Upper lobe of left lung (tissue), 6 donors: ENCODE results near the gene KCNJ3. TPM values are rescaled to one million over a fixed set of nuclear protein-coding genes. Genes with fewer than 3 reads are reported as not detected.
"Not testable (repeated sequence)": the region's sequence is repeated elsewhere in the genome, so short reads cannot be mapped to it uniquely, and the experiment has no call there.

Experiments
- ATAC-seq, 2 donors: fragments of 200-7000 bp; cut with Tn5 transposase; one replicate each; pipeline ENCODE4 v1.9.1; 2022; ENCODE audit warnings: mild to moderate bottlenecking in 2 of 2, moderate library complexity in 2 of 2; ENCODE audit not compliant: low FRiP score in 2 of 2
- DNase-seq, 2 donors: peaks; one replicate each; pipeline ENCODE4 v3.0.0-alpha.2; 2019 to 2020
- H3K27ac ChIP-seq, 4 donors: fragments of 200-600 bp; sonication (generic); one replicate each; pipeline ENCODE4 v1.5.1; 2016 to 2019
- H3K27me3 ChIP-seq, 4 donors: fragments of 200-600 bp; sonication (generic); one replicate each; pipeline ENCODE4 v1.5.1; 2017 to 2019
- H3K36me3 ChIP-seq, 4 donors: fragments of 200-600 bp; sonication (generic); one replicate each; pipeline ENCODE4 v1.5.1; 2016 to 2019
- H3K4me1 ChIP-seq, 4 donors: fragments of 200-600 bp; sonication (generic); one replicate each; pipeline ENCODE4 v1.5.1; 2018 to 2019
- H3K4me3 ChIP-seq, 4 donors: fragments of 200-600 bp; sonication (generic); one replicate each; pipeline ENCODE4 v1.5.1; 2017 to 2019; ENCODE audit warnings: mild to moderate bottlenecking in 2 of 4, moderate library complexity in 1 of 4
- H3K9me3 ChIP-seq, 4 donors: fragments of 200-600 bp; sonication (generic); one replicate each; pipeline ENCODE4 v1.5.1; 2018 to 2019
- CTCF ChIP-seq, 6 experiments: fragments of 450-650 bp in 4 of 6; fragments of 200-600 bp in 2 of 6; sonication (generic) in 2 of 6; IDR thresholded peaks; one replicate each; pipeline ENCODE4 v1.5.1; 2016 to 2019; ENCODE audit warnings: antibody characterized with exemption in 6 of 6
- EP300 ChIP-seq, 4 donors: sonication (generic); formaldehyde crosslinking; IDR thresholded peaks; one replicate each; pipeline ENCODE4 v1.5.1; 2017; ENCODE audit warnings: antibody characterized with exemption in 4 of 4, control low read depth in 2 of 4
- POLR2A ChIP-seq, 4 donors: fragments of 450-650 bp; IDR thresholded peaks; one replicate each; pipeline ENCODE4 v1.5.1; 2016 to 2017; ENCODE audit warnings: antibody characterized with exemption in 4 of 4, mild to moderate bottlenecking in 2 of 4
- POLR2AphosphoS5 ChIP-seq, 2 donors: sonication (generic); formaldehyde crosslinking; IDR thresholded peaks; one replicate each; pipeline ENCODE4 v1.5.1; 2017; ENCODE audit warnings: antibody characterized with exemption in 2 of 2
- WGBS, 2 donors: methylation state at CpG; one replicate each; pipeline ENCODE4 v1.1.5; 2017 to 2018; 5-methylcytosine and 5-hydroxymethylcytosine counted together
- total RNA-seq, 6 donors: library from RNA; depleted of rRNA in 4 of 6; stranded (reverse); fragments of >200 nt in 4 of 6; gene quantifications; one replicate each; pipeline versions ENCODE4 v1.1.0 to v1.2.1, GENCODE V29; 2016 to 2021
- donor health status: DM: no; HTN: no; CAD: no; lungs with moderate emphysema.
- donor health status: DM: no; HTN: yes; CAD: no; lungs with severe emphysema.

KCNJ3 gene
- total RNA-seq, 6 donors from 2014 or later: not detected

GRCh38 chr2:154844513-154844912, 146.0 kb downstream of the KCNJ3 start:
- no peak for DNase-seq

DNA sequence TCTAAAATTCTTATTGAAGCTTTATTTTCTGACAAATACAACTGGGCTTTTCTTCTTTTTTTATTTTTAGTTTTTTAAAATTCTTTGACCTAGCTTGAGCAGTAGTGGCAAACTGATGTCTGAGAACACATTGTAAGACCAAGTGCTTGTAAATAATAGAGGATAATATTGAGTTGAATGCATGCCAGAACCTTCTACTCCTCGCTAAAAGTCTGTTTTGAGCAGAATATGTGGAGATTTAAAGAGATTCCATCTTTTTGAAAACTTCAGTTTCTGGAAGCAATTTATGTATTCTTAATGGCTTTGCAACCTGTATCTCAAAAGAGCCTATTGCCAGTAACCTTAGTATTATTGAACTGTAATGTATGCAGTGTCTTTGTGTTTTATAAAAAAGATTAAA, 148.3 kb downstream of the KCNJ3 start:
- TF ChIP-seq POLR2AphosphoS5 (IDR thresholded peaks at IDR 0.05) (no peak), CTCF (IDR thresholded peaks at IDR 0.05) (no peak), POLR2A (IDR thresholded peaks at IDR 0.05) (no peak), EP300 (IDR thresholded peaks at IDR 0.05) (no peak)
- no peaks in the 10 kb centered on the region for H3K27me3 ChIP-seq
- ATAC-seq: no peak

More at GRCh38 chr2:154844513-154844912, 146.0 kb downstream of the KCNJ3 start:
- TF ChIP-seq POLR2AphosphoS5 (IDR thresholded peaks at IDR 0.05) (no peak), POLR2A (IDR thresholded peaks at IDR 0.05) (no peak), CTCF (IDR thresholded peaks at IDR 0.05) (no peak), EP300 (IDR thresholded peaks at IDR 0.05) (no peak)
- no peak for ATAC-seq
- Histone ChIP-seq H3K4me3 (no peak overlapping the region), H3K36me3 (no peaks in the 10 kb centered on the region), H3K9me3 (no peaks in the 10 kb centered on the region), H3K27ac (no peak overlapping the region), H3K27me3 (no peaks in the 10 kb centered on the region), H3K4me1 (no peaks in the 10 kb centered on the region)
- 87 to 93% methylated on average over 3 to 7 of the region's 7 CpGs for WGBS, 2 donors

DNA sequence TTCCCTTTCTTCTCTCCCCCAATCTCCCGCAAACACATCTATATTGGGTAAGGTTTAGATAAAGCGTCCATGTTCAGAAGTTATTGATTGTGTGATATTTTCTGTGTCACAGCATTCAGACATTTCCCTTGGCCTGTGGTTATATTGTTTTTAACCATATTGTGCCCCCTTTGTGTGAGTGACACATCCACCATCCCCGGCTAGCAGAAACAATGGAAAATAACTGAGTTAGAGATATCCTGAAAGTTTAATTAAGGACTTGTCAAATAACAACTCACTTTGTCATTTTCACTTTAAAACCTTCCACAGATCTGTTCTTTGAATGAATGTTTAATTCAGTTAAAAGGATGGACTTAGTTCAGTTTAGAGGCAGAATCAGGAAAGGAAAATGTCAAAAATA, 151.0 kb downstream of the KCNJ3 start:
- TF ChIP-seq POLR2A (IDR thresholded peaks at IDR 0.05) (no peak), EP300 (IDR thresholded peaks at IDR 0.05) (no peak), CTCF (IDR thresholded peaks at IDR 0.05) (no peak), POLR2AphosphoS5 (IDR thresholded peaks at IDR 0.05) (no peak)
- no peaks in the 10 kb centered on the region for H3K4me1 ChIP-seq
- ATAC-seq: no peak
- no peak overlapping the region for H3K27ac ChIP-seq
- no peak for DNase-seq
- no peaks in the 10 kb centered on the region for H3K36me3 ChIP-seq
- WGBS, 2 donors: 58 to 64% methylated on average over 3 of the region's 3 CpGs
- H3K27me3 ChIP-seq: no peaks in the 10 kb centered on the region
- no peak overlapping the region for H3K4me3 ChIP-seq
- no peaks in the 10 kb centered on the region for H3K9me3 ChIP-seq

More for the DNA sequence above, 148.3 kb downstream of the KCNJ3 start:
- WGBS, 2 donors: 31 to 59% methylated on average over 1 of the region's 1 CpG
- Histone ChIP-seq H3K4me1 (no peaks in the 10 kb centered on the region), H3K9me3 (no peaks in the 10 kb centered on the region), H3K4me3 (no peak overlapping the region), H3K27ac (no peak overlapping the region), H3K36me3 (no peaks in the 10 kb centered on the region)
- no peak for DNase-seq

DNA sequence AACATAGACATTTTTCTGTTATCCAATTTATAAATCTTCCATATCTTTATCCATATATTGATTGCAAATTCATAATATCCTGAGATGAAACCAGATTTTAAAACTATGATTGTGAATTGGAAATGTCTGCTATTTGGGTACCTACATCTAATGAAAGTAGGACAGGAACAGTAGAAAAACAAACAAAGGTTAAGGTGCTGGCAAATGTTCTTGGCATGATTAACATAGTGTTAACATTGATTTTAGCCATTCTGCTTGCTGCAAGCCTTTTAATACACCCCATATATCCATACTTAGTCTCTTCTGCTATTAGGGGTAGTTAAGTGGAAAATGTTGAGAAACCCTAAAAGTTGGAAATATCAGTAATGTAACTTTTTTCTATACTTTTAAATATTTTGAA, 152.0 kb downstream of the KCNJ3 start:
- Histone ChIP-seq H3K36me3 (no peaks in the 10 kb centered on the region), H3K27ac (no peak overlapping the region), H3K4me3 (no peak overlapping the region), H3K4me1 (no peaks in the 10 kb centered on the region), H3K27me3 (no peaks in the 10 kb centered on the region), H3K9me3 (no peaks in the 10 kb centered on the region)
- ATAC-seq (no peak), DNase-seq (no peak)
- TF ChIP-seq CTCF (IDR thresholded peaks at IDR 0.05) (no peak), POLR2A (IDR thresholded peaks at IDR 0.05) (no peak)

DNA sequence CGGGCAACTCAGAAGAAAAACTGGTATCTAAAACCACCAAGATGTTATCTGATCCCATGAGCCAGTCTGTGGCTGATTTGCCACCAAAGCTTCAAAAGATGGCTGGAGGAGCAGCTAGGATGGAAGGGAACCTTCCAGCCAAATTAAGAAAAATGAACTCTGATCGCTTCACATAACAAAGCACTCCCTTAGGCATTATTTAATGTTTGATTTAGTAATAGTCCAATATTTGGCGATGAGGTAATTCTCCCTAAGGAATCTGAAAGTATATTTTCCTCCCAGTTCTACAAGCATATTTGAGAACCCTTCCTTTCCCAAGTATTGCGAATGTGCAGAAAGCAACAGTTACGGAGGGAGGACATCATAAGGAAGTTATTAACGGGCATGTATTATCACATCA, 156.6 kb downstream of the KCNJ3 start:
- Histone ChIP-seq H3K27ac (no peak overlapping the region), H3K27me3 (no peaks in the 10 kb centered on the region), H3K4me1 (no peaks in the 10 kb centered on the region), H3K36me3 (no peaks in the 10 kb centered on the region), H3K9me3 (no peaks in the 10 kb centered on the region), H3K4me3 (no peak overlapping the region)
- ATAC-seq (no peak), DNase-seq (no peak)
- TF ChIP-seq POLR2AphosphoS5 (IDR thresholded peaks at IDR 0.05) (no peak), CTCF (IDR thresholded peaks at IDR 0.05) (no peak), EP300 (IDR thresholded peaks at IDR 0.05) (no peak), POLR2A (IDR thresholded peaks at IDR 0.05) (no peak)
- WGBS, 2 donors: 92 to 93% methylated on average over 6 of the region's 6 CpGs

DNA sequence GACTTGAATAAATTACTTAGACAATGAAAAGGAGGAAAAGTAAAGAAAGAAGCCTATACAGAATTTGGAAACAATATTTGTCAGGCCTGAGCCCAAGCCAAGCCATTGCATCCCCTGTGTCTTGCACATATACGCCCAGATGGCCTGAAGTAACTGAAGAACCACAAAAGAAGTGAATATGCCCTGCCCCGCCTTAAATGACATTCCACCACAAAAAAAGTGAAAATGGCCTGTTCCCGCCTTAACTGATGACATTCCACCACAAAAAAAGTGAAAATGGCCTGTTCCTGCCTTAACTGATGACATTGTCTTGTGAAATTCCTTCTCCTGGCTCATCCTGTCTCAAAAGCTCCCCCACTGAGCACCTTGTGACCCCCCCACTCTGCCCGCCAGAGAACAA, 168.7 kb downstream of the KCNJ3 start:
- not testable (repeated sequence) for H3K36me3 ChIP-seq, ATAC-seq, H3K27me3 ChIP-seq, H3K9me3 ChIP-seq, DNase-seq, H3K27ac ChIP-seq, H3K4me1 ChIP-seq, H3K4me3 ChIP-seq
- WGBS, 2 donors: 87 to 93% methylated on average over 4 of the region's 4 CpGs
